HepG2 (cell line): ENCODE measurements around the gene PKDREJ. TPM values are rescaled to one million over a fixed set of nuclear protein-coding genes. Genes with fewer than 3 reads are reported as not detected.

Experiments used
- ATAC-seq: fragments of 200-7000 bp; cut with Tn5 transposase; 3 replicates; pipeline ENCODE4 v1.9.1; 2020; ENCODE audit warnings: mild to moderate bottlenecking, moderate library complexity
- BruUV-seq: library from RNA; stranded (reverse); fragments of 400-500 nt; replicated peaks from 2 replicates; lab custom pipeline; 2021; lab: Mats Ljungman, UMichigan
- CTCF ChIA-PET: fragments of 300-600 bp; formaldehyde crosslinking; extraction: SDS; loops from one replicate; lab custom pipeline; 2021; ENCODE audit warnings: low total read pairs, inconsistent platforms, low intra/inter-chr PET ratio; lab: Yijun Ruan, JAX
- POLR2A ChIA-PET: fragments of 350-600 bp; sonication (Branson Sonifier 250); formaldehyde crosslinking; loops from one replicate; lab custom pipeline; 2020; ENCODE audit warnings: antibody characterized with exemption, inconsistent platforms; lab: Yijun Ruan, JAX
- DNase-seq: peaks from one replicate; pipeline ENCODE4 v3.0.0-alpha.2; 2015; ENCODE audit warnings: low spot score
- FAIRE-seq: peaks from 3 replicates; lab custom pipeline; 2011; peaks lifted over from hg19 to GRCh38; lab: Jason Lieb, UNC
- H2AFZ ChIP-seq: one replicate; pipeline ENCODE4 v1.6.1; 2011; ENCODE audit warnings: low read length, inconsistent platforms
- H3K27ac ChIP-seq: fragments of 300-600 bp; 3 replicates; pipeline ENCODE4 v1.8.0; 2011; ENCODE audit warnings: mixed run types, mild to moderate bottlenecking, mixed read lengths, low read length, inconsistent platforms; ENCODE audit not compliant: insufficient read depth; ENCODE audit errors: extremely low read length
- H3K27me3 ChIP-seq, 2 experiments: fragments of 200-600 bp in 1 of 2; 2 replicates in 1 of 2; 3 replicates in 1 of 2; pipeline versions ENCODE4 v1.6.0 to v1.8.0; 2011; ENCODE audit warnings: low read length in 2 of 2, mild to moderate bottlenecking in 2 of 2, moderate library complexity in 2 of 2, inconsistent platforms in 1 of 2; ENCODE audit not compliant: insufficient read depth in 2 of 2, control insufficient read depth in 1 of 2
- H3K36me3 ChIP-seq, 2 experiments: fragments of 200-600 bp in 1 of 2; replicated peaks in 1 of 2; 2 replicates in 1 of 2; 3 replicates in 1 of 2; pipeline versions ENCODE4 v1.5.1 to v1.8.0; 2011; ENCODE audit warnings: low read length in 2 of 2, inconsistent platforms in 1 of 2; ENCODE audit not compliant: insufficient read depth in 2 of 2, control insufficient read depth in 1 of 2
- H3K4me1 ChIP-seq: 2 replicates; pipeline ENCODE4 v1.5.1; 2012; ENCODE audit warnings: low read length, inconsistent platforms; ENCODE audit not compliant: insufficient read depth
- H3K4me2 ChIP-seq: 2 replicates; pipeline ENCODE4 v1.6.0; 2011; ENCODE audit warnings: low read depth, low read length, inconsistent platforms
- H3K4me3 ChIP-seq, 3 experiments: fragments of 200-600 bp in 1 of 3; sonication (generic), shearing (Covaris generic) in 1 of 3; replicated peaks in 1 of 3; 2 replicates each; pipeline ENCODE4 v1.5.1; 2011 to 2016; ENCODE audit warnings: low read length in 3 of 3, inconsistent platforms in 2 of 3, low read depth in 2 of 3, mild to moderate bottlenecking in 2 of 3, control low read depth in 1 of 3, mixed read lengths in 1 of 3; ENCODE audit not compliant: insufficient read depth in 1 of 3
- H3K79me2 ChIP-seq: one replicate; pipeline ENCODE4 v1.6.1; 2011; ENCODE audit warnings: low read length, inconsistent platforms; ENCODE audit not compliant: insufficient read depth
- H3K9ac ChIP-seq: 2 replicates; pipeline ENCODE4 v1.6.0; 2011; ENCODE audit warnings: mild to moderate bottlenecking, low read depth, low read length, inconsistent platforms; ENCODE audit not compliant: insufficient read depth
- H3K9me3 ChIP-seq: 2 replicates; pipeline ENCODE4 v1.5.1; 2012; ENCODE audit warnings: mild to moderate bottlenecking, low read length
- H4K20me1 ChIP-seq: 2 replicates; pipeline ENCODE4 v1.6.0; 2011; ENCODE audit warnings: inconsistent platforms, mild to moderate bottlenecking, low read length, moderate library complexity; ENCODE audit not compliant: insufficient read depth
- AGO2 ChIP-seq: fragments of 200-400 bp; formaldehyde crosslinking; optimal IDR thresholded peaks from 2 replicates; pipeline ENCODE3; 2017; ENCODE audit warnings: mild to moderate bottlenecking, low read depth, low read length, moderate library complexity
- CEBPB ChIP-seq: IDR thresholded peaks from 2 replicates; pipeline ENCODE4 v1.6.1; 2011; ENCODE audit warnings: low read depth, low read length, improper control_type of control experiment, borderline replicate concordance
- GLI4 ChIP-seq: sonication (generic); formaldehyde crosslinking; IDR thresholded peaks from 2 replicates; pipeline ENCODE4 v1.5.1; 2020; ENCODE audit warnings: missing genetic modification reagents, mild to moderate bottlenecking, moderate library complexity, borderline replicate concordance
- HNRNPL ChIP-seq: fragments of 200-400 bp; formaldehyde crosslinking; IDR thresholded peaks from 2 replicates; pipeline ENCODE4 v1.6.1; 2017; ENCODE audit warnings: mild to moderate bottlenecking, low read depth, low read length
- MBNL3 ChIP-seq: fragments of 250-450 bp; sonication (Bioruptor Pico); conservative IDR thresholded peaks from 2 replicates; pipeline ENCODE4 v1.8.0; 2022; ENCODE audit warnings: mild to moderate bottlenecking, inconsistent platforms
- MED1 ChIP-seq: sonication (generic); formaldehyde crosslinking; IDR thresholded peaks from 2 replicates; pipeline ENCODE4 v1.4.0; 2020; ENCODE audit warnings: missing genetic modification reagents
- ZMYM4 ChIP-seq: sonication (generic); formaldehyde crosslinking; IDR thresholded peaks from 2 replicates; pipeline ENCODE4 v1.8.1; 2023; ENCODE audit warnings: mild to moderate bottlenecking, missing genetic modification reagents
- ZNF567 ChIP-seq: sonication (generic); formaldehyde crosslinking; IDR thresholded peaks from 2 replicates; pipeline ENCODE4 v1.8.1; 2023; ENCODE audit warnings: mild to moderate bottlenecking, missing genetic modification reagents, borderline replicate concordance
- WGBS: methylation state at CpG from one replicate; pipeline ENCODE4 v1.1.6; 2017; ENCODE audit warnings: low lambda C conversion rate; 5-methylcytosine and 5-hydroxymethylcytosine counted together
- in situ Hi-C: cut with HindIII; loops from 2 replicates; pipeline ENCODE4 v1.10.0; 2017; ENCODE audit warnings: low pct_unique_long_range_greater_than_20kb; ENCODE audit not compliant: extremely low pct_ligation_motif_present
- intact Hi-C: fragments of 100-400 bp; cut with micrococcal nuclease; formaldehyde crosslinking; loops from one replicate; pipeline ENCODE4 v1.10.0; 2022; ENCODE audit not compliant: unreplicated experiment
- polyA plus RNA-seq, 8 experiments: library from polyadenylated mRNA; depleted of rRNA in 3 of 8; stranded (reverse) in 7 of 8; unstranded in 1 of 8; fragments of >200 nt; fragmentation: Illumina TruSeq in 4 of 8; extraction: Trizol in 4 of 8; gene quantifications; 2 replicates each; pipeline versions ENCODE4 v1.2.1 to v1.2.3, GENCODE V29; 2011 to 2016; ENCODE audit warnings: low read depth in 4 of 8, missing spikeins in 1 of 8, mixed read lengths in 1 of 8; ENCODE audit not compliant: insufficient read depth in 1 of 8
- total RNA-seq, 5 experiments: library from RNA; depleted of rRNA; stranded (reverse); fragments of >200 nt; fragmentation: Illumina TruSeq; extraction: Trizol; gene quantifications; 2 replicates each; pipeline ENCODE4 v1.2.3, GENCODE V29; 2016; ENCODE audit warnings: low read depth in 1 of 5
- TF ChIP-seq, protein P1 (sequence below): IDR thresholded peaks from 2 replicates; pipeline ENCODE4 v1.6.1; 2016
- TF ChIP-seq, protein P2 (sequence below): IDR thresholded peaks from 2 replicates; pipeline ENCODE4 v1.4.0; 2020; ENCODE audit warnings: mild to moderate bottlenecking, missing genetic modification reagents
- TF ChIP-seq, protein P3 (sequence below): IDR thresholded peaks from 2 replicates; pipeline ENCODE4 v1.6.1; 2018; ENCODE audit warnings: missing genetic modification reagents

Gene PKDREJ
- total and polyA plus RNA-seq, 2 of the 13 experiments (the other 11 are each of a cell fraction or from before 2014, with no cell fraction given) = not detected

DNA sequence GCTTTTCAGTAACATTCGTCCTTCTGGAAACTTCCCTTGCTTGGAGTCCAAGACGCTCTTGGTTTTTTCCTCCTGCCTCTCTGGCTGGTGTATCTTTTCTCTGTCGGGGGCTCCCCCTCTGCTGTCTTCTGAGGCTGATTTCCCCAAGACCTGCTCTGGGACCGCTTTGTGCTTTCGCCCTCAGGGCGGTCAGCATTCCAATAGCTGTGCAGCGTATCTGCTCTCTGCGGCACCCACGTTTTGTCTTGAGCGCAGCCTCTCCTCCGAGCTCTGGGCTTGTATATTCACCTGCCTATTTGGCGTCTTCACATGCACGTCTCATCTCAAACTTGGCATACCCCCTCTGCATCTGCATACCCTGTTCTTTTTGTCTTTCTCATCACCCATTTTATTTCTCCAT, 36.0 kb upstream of the PKDREJ start:
- DNase-seq (no peak), ATAC-seq (no peak), FAIRE-seq (no peak)
- TF ChIP-seq, protein P1, sequence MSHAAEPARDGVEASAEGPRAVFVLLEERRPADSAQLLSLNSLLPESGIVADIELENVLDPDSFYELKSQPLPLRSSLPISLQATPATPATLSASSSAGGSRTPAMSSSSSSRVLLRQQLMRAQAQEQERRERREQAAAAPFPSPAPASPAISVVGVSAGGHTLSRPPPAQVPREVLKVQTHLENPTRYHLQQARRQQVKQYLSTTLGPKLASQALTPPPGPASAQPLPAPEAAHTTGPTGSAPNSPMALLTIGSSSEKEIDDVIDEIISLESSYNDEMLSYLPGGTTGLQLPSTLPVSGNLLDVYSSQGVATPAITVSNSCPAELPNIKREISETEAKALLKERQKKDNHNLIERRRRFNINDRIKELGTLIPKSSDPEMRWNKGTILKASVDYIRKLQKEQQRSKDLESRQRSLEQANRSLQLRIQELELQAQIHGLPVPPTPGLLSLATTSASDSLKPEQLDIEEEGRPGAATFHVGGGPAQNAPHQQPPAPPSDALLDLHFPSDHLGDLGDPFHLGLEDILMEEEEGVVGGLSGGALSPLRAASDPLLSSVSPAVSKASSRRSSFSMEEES = no peak
- TF ChIP-seq MBNL3 (no peak), ZNF567 (no peak), AGO2 (no peak), MED1 (CRISPR knock-in tag) (no peak), CEBPB (no peak), GLI4 (no peak), ZMYM4 (CRISPR knock-in tag) (no peak), HNRNPL (no peak)
- TF ChIP-seq, protein P2, sequence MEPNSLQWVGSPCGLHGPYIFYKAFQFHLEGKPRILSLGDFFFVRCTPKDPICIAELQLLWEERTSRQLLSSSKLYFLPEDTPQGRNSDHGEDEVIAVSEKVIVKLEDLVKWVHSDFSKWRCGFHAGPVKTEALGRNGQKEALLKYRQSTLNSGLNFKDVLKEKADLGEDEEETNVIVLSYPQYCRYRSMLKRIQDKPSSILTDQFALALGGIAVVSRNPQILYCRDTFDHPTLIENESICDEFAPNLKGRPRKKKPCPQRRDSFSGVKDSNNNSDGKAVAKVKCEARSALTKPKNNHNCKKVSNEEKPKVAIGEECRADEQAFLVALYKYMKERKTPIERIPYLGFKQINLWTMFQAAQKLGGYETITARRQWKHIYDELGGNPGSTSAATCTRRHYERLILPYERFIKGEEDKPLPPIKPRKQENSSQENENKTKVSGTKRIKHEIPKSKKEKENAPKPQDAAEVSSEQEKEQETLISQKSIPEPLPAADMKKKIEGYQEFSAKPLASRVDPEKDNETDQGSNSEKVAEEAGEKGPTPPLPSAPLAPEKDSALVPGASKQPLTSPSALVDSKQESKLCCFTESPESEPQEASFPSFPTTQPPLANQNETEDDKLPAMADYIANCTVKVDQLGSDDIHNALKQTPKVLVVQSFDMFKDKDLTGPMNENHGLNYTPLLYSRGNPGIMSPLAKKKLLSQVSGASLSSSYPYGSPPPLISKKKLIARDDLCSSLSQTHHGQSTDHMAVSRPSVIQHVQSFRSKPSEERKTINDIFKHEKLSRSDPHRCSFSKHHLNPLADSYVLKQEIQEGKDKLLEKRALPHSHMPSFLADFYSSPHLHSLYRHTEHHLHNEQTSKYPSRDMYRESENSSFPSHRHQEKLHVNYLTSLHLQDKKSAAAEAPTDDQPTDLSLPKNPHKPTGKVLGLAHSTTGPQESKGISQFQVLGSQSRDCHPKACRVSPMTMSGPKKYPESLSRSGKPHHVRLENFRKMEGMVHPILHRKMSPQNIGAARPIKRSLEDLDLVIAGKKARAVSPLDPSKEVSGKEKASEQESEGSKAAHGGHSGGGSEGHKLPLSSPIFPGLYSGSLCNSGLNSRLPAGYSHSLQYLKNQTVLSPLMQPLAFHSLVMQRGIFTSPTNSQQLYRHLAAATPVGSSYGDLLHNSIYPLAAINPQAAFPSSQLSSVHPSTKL (CRISPR knock-in tag) = no peak
- TF ChIP-seq, protein P3, sequence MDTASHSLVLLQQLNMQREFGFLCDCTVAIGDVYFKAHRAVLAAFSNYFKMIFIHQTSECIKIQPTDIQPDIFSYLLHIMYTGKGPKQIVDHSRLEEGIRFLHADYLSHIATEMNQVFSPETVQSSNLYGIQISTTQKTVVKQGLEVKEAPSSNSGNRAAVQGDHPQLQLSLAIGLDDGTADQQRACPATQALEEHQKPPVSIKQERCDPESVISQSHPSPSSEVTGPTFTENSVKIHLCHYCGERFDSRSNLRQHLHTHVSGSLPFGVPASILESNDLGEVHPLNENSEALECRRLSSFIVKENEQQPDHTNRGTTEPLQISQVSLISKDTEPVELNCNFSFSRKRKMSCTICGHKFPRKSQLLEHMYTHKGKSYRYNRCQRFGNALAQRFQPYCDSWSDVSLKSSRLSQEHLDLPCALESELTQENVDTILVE (CRISPR knock-in tag) = no peak
- in situ Hi-C loops (no loop called here), intact Hi-C loops (no loop called here)
- Histone ChIP-seq H2AFZ (no peak overlapping the region), H3K79me2 (peaks cover 37% of the 10 kb centered on the region), H3K4me2 (no peak overlapping the region), H3K27me3 (no peaks in the 10 kb centered on the region; a peak in 1 of 5 replicates), H3K4me3 (no peak overlapping the region), H3K9me3 (no peaks in the 10 kb centered on the region), H3K27ac (no peak overlapping the region), H3K9ac (no peak overlapping the region), H4K20me1 (no peaks in the 10 kb centered on the region), H3K4me1 (peaks cover 46% of the 10 kb centered on the region), H3K36me3 (peaks cover 2 to 30% of the 10 kb centered on the region in 2 experiments)
- ChIA-PET POLR2A (no interaction called here), CTCF (no interaction called here)
- 98% methylated on average over 13 of the region's 13 CpGs for WGBS
- BruUV-seq = no TSS peak
